IMR-90 (cell line): Measurements from ENCODE around the gene RNF212. TPM values are rescaled to one million over a fixed set of nuclear protein-coding genes. Genes with fewer than 3 reads are reported as not detected.
A peak's percentile ranks its signal among the peaks of the same experiment; 100 is the strongest.

Experiments
- ATAC-seq: fragments of 200-7000 bp; cut with Tn5 transposase; 2 replicates; pipeline ENCODE4 v1.9.1; 2020; ENCODE audit warnings: low read depth, mild to moderate bottlenecking, moderate library complexity
- BruUV-seq: library from RNA; stranded (reverse); fragments of 400-500 nt; replicated peaks from 2 replicates; lab custom pipeline; 2021; lab: Mats Ljungman, UMichigan
- CTCF ChIA-PET: fragments of 300-600 bp; formaldehyde crosslinking; extraction: SDS; loops from one replicate; lab custom pipeline; 2021; ENCODE audit warnings: antibody characterized with exemption; lab: Yijun Ruan, JAX
- POLR2A ChIA-PET: fragments of 300-600 bp; sonication (Branson Sonifier 250); formaldehyde crosslinking; loops from one replicate; lab custom pipeline; 2022; ENCODE audit warnings: antibody characterized with exemption; ENCODE audit not compliant: unreplicated experiment; lab: Charles Lee
- DNase-seq: peaks from one replicate; pipeline ENCODE4 v3.0.0; 2013
- H2AFZ ChIP-seq: replicated peaks from 2 replicates; pipeline ENCODE3; 2013; ENCODE audit warnings: low read length, mild to moderate bottlenecking; ENCODE audit not compliant: poor library complexity
- H2AK5ac ChIP-seq: 2 replicates; pipeline ENCODE4 v1.6.1; 2013; ENCODE audit warnings: low read depth, low read length, inconsistent platforms
- H2AK9ac ChIP-seq: replicated peaks from 2 replicates; pipeline ENCODE3; 2013; ENCODE audit warnings: mild to moderate bottlenecking, low read depth, low read length, moderate library complexity; ENCODE audit not compliant: poor library complexity
- H2BK120ac ChIP-seq: 2 replicates; pipeline ENCODE4 v1.6.1; 2013; ENCODE audit warnings: low read depth, low read length, inconsistent platforms
- H2BK15ac ChIP-seq: 3 replicates; pipeline ENCODE4 v1.6.1; 2013; ENCODE audit warnings: low read depth, low read length, inconsistent platforms
- H2BK20ac ChIP-seq: 2 replicates; pipeline ENCODE4 v1.6.1; 2013; ENCODE audit warnings: low read depth, mild to moderate bottlenecking, inconsistent platforms, low read length, moderate library complexity
- H2BK5ac ChIP-seq: 2 replicates; pipeline ENCODE4 v1.6.1; 2013; ENCODE audit warnings: mild to moderate bottlenecking, low read depth, low read length, inconsistent platforms; ENCODE audit not compliant: poor library complexity, severe bottlenecking
- H3K14ac ChIP-seq: replicated peaks from 2 replicates; pipeline ENCODE4 v1.6.1; 2013; ENCODE audit warnings: low read depth, low read length, inconsistent platforms
- H3K18ac ChIP-seq: 2 replicates; pipeline ENCODE4 v1.6.1; 2013; ENCODE audit warnings: low read depth, low read length, control low read depth
- H3K23ac ChIP-seq: 2 replicates; pipeline ENCODE4 v1.6.1; 2013; ENCODE audit warnings: low read depth, low read length, inconsistent platforms
- H3K27ac ChIP-seq: 2 replicates; pipeline ENCODE4 v1.5.1; 2013; ENCODE audit warnings: mild to moderate bottlenecking, control low read depth, low read length; ENCODE audit not compliant: insufficient read depth
- H3K27me3 ChIP-seq: 2 replicates; pipeline ENCODE4 v1.6.1; 2013; ENCODE audit warnings: low read length; ENCODE audit not compliant: control insufficient read depth, insufficient read depth
- H3K36me3 ChIP-seq: 2 replicates; pipeline ENCODE4 v1.6.1; 2013; ENCODE audit warnings: low read length, mixed read lengths; ENCODE audit not compliant: control insufficient read depth, insufficient read depth
- H3K4ac ChIP-seq: 2 replicates; pipeline ENCODE4 v1.6.1; 2013; ENCODE audit warnings: low read depth, low read length, inconsistent platforms
- H3K4me1 ChIP-seq: 2 replicates; pipeline ENCODE4 v1.6.1; 2013; ENCODE audit warnings: low read length, mixed read lengths; ENCODE audit not compliant: control insufficient read depth, insufficient read depth
- H3K4me2 ChIP-seq: 2 replicates; pipeline ENCODE4 v1.6.1; 2013; ENCODE audit warnings: low read depth, mild to moderate bottlenecking, control low read depth, low read length, moderate library complexity
- H3K4me3 ChIP-seq: 2 replicates; pipeline ENCODE4 v1.5.1; 2013; ENCODE audit warnings: low read depth, mild to moderate bottlenecking, control low read depth, low read length, moderate library complexity; ENCODE audit not compliant: insufficient read depth
- H3K56ac ChIP-seq: 2 replicates; pipeline ENCODE4 v1.6.1; 2013; ENCODE audit warnings: low read length, inconsistent platforms; ENCODE audit not compliant: insufficient read depth; ENCODE audit errors: extremely low read depth
- H3K79me1 ChIP-seq, 2 experiments: 2 replicates each; pipeline ENCODE4 v1.6.1; 2013; ENCODE audit warnings: low read length in 2 of 2, inconsistent platforms in 1 of 2, low read depth in 1 of 2
- H3K9ac ChIP-seq: 2 replicates; pipeline ENCODE4 v1.6.1; 2013; ENCODE audit warnings: low read depth, low read length, control low read depth
- H3K9me1 ChIP-seq: 2 replicates; pipeline ENCODE4 v1.6.1; 2013; ENCODE audit warnings: low read length, inconsistent platforms; ENCODE audit not compliant: insufficient read depth
- H3K9me3 ChIP-seq: 2 replicates; pipeline ENCODE4 v1.6.1; 2013; ENCODE audit warnings: low read length; ENCODE audit not compliant: control insufficient read depth, insufficient read depth
- H4K20me1 ChIP-seq: 2 replicates; pipeline ENCODE4 v1.6.1; 2013; ENCODE audit warnings: low read length, inconsistent platforms; ENCODE audit not compliant: insufficient read depth
- H4K5ac ChIP-seq: 2 replicates; pipeline ENCODE4 v1.6.1; 2013; ENCODE audit warnings: mild to moderate bottlenecking, low read depth, low read length, control low read depth
- H4K8ac ChIP-seq, 2 experiments: 2 replicates each; pipeline ENCODE4 v1.6.1; 2013; ENCODE audit warnings: low read depth in 2 of 2, low read length in 2 of 2, control low read depth in 1 of 2, inconsistent platforms in 1 of 2
- H4K91ac ChIP-seq: 2 replicates; pipeline ENCODE4 v1.6.1; 2013; ENCODE audit warnings: low read depth, low read length, inconsistent platforms; ENCODE audit not compliant: insufficient read depth
- BHLHE40 ChIP-seq: fragments of 150-350 bp; IDR thresholded peaks from 2 replicates; pipeline ENCODE4 v1.6.1; 2016; ENCODE audit warnings: mild to moderate bottlenecking, low read depth, low read length
- MAFK ChIP-seq: IDR thresholded peaks from 2 replicates; pipeline ENCODE4 v1.6.1; 2012; ENCODE audit warnings: low read depth, low read length, improper control_type of control experiment
- NFE2L2 ChIP-seq: fragments of 150-350 bp; IDR thresholded peaks from 2 replicates; pipeline ENCODE4 v1.6.1; 2016; ENCODE audit warnings: low read depth, mild to moderate bottlenecking, low read length
- POLR2A ChIP-seq: IDR thresholded peaks from 2 replicates; pipeline ENCODE4 v1.6.1; 2012; ENCODE audit warnings: mild to moderate bottlenecking, low read depth, low read length
- RAD21 ChIP-seq: IDR thresholded peaks from 2 replicates; pipeline ENCODE4 v1.6.1; 2012; ENCODE audit warnings: low read length, improper control_type of control experiment
- RFX5 ChIP-seq: IDR thresholded peaks from 2 replicates; pipeline ENCODE4 v1.8.0; 2012; ENCODE audit warnings: low read depth, mild to moderate bottlenecking, low read length, moderate library complexity
- WGBS, 2 experiments: methylation state at CpG; one replicate each; pipeline versions ENCODE4 v1.1.5 to v1.1.7; 2013; ENCODE audit warnings: missing lambda C conversion rate in 2 of 2; ENCODE audit not compliant: insufficient read length in 1 of 2; ENCODE audit errors: extremely low coverage in 2 of 2; 5-methylcytosine and 5-hydroxymethylcytosine counted together
- dilution Hi-C: fragments of 300-500 bp; cut with HindIII; formaldehyde crosslinking; loops from one replicate; pipeline ENCODE4 v1.14.3; 2018; ENCODE audit warnings: low sequenced_read_pairs; ENCODE audit not compliant: unreplicated experiment
- in situ Hi-C: fragments of 300-500 bp; cut with MboI; formaldehyde crosslinking; loops from 3 replicates; pipeline ENCODE4 v1.14.3; 2019; ENCODE audit warnings: low sequenced_read_pairs, inconsistent platforms, mixed read lengths
- intact Hi-C: fragments of 100-400 bp; cut with micrococcal nuclease; formaldehyde crosslinking; loops from 2 replicates; pipeline ENCODE4 v1.10.0; 2022
- polyA plus RNA-seq, 3 experiments: library from polyadenylated mRNA; depleted of rRNA; stranded (reverse); fragments of >200 nt; gene quantifications; 2 replicates each; pipeline ENCODE4 v1.2.3, GENCODE V29; 2012; ENCODE audit warnings: low replicate concordance in 1 of 3
- total RNA-seq: library from RNA; depleted of rRNA; stranded (reverse); fragments of >200 nt; gene quantifications from 2 replicates; pipeline ENCODE4 v1.2.3, GENCODE V29; 2012

RNF212 gene
- total and polyA plus RNA-seq, 2 of the 4 experiments (the other 2 are of a cell fraction) = under 0.01 to 0.51 TPM

DNA sequence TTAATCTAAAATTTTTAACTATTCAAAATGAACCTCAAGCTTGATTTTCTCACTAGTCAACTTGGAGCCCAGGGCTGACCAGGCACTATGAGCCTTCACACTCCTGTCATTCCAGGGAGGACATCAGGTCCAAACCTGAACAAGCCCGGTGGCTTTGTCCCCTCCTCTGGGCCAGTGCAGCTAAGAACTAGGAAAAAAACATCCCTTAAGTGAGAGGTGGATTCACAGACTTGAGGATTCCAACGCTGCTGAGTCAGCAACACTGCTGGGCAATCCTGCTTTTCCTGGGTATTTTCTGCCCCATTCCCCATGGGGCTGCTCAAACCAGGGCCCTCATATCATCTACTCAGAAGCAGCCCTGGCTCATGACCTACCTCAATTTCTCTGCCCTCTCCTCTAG, 4.0 kb downstream of the RNF212 start:
- Histone ChIP-seq H3K27ac (no peak overlapping the region), H3K27me3 (peaks cover 48% of the 10 kb centered on the region), H3K4me2 (no peak overlapping the region), H2AK9ac (no peak overlapping the region), H3K79me1 (no peaks in the 10 kb centered on the region), H2BK20ac (no peak overlapping the region), H3K9ac (no peak overlapping the region), H3K9me1 (no peaks in the 10 kb centered on the region), H3K4me1 (no peaks in the 10 kb centered on the region), H4K5ac (no peak overlapping the region), H2AFZ (no peak overlapping the region), H3K9me3 (no peaks in the 10 kb centered on the region), H4K20me1 (no peaks in the 10 kb centered on the region), H2AK5ac (no peak overlapping the region), H3K56ac (no peak overlapping the region), H3K4ac (no peak overlapping the region), H2BK5ac (no peak overlapping the region), H3K36me3 (no peaks in the 10 kb centered on the region), H2BK120ac (no peak overlapping the region), H3K4me3 (no peak overlapping the region), H2BK15ac (no peak overlapping the region), H3K23ac (no peak overlapping the region), H3K14ac (no peak overlapping the region), H3K18ac (no peak overlapping the region), H4K8ac (no peak overlapping the region), H4K91ac (no peak overlapping the region)
- no peak for TF ChIP-seq RAD21
- peak; percentile 93 for TF ChIP-seq MAFK
- no peak for TF ChIP-seq NFE2L2
- TF ChIP-seq RFX5 = no peak
- no peak for TF ChIP-seq BHLHE40
- no peak for TF ChIP-seq POLR2A
- in situ Hi-C loops (no loop called here), dilution Hi-C loops (no loop called here), intact Hi-C loops (no loop called here)
- 80% methylated on average over 1 of the region's 2 CpGs; no CpG with 5 or more reads in 1 of the 2 experiments for WGBS, 2 experiments
- ATAC-seq = no peak
- no peak for DNase-seq
- BruUV-seq = no TSS peak
- CTCF ChIA-PET = no interaction called here
- POLR2A ChIA-PET = no interaction called here
